ENCODE results near the gene NFYB.
"Not testable (repeated sequence)": the region's sequence is repeated elsewhere in the genome, so short reads cannot be mapped to it uniquely, and the experiment has no call there.

NFYB gene

GRCh38 chr12:104137902-104138796, at the start of gene NFYB:
Gene NFYB (minus strand): TSS chr12:104138210. CDS start chr12:104135453, 2,757 bp downstream.
- peak; percentile 97 for DNase-seq (ENCODE audit: low spot score)

GRCh38 chr12:104187446-104188155, 49.6 kb upstream of the NFYB start:
- DNase-seq (ENCODE audit: low spot score) = no peak

- no peak for DNase-seq (ENCODE audit: low spot score)
These were observed 45.4 kb upstream of the NFYB start for GRCh38 chr12:104183443-104183842.

- no peak for DNase-seq (ENCODE audit: low spot score)
These were observed 44.8 kb upstream of the NFYB start for GRCh38 chr12:104182621-104183378.

GRCh38 chr12:104182144-104182543, 44.1 kb upstream of the NFYB start:
- DNase-seq (ENCODE audit: low spot score) = peak; percentile 81

GRCh38 chr12:104181313-104181712, 43.3 kb upstream of the NFYB start:
- DNase-seq (ENCODE audit: low spot score) = no peak

- DNase-seq (ENCODE audit: low spot score) = no peak
These were observed 42.4 kb upstream of the NFYB start for GRCh38 chr12:104180374-104180773.

GRCh38 chr12:104177663-104178501, 39.9 kb upstream of the NFYB start:
- DNase-seq (ENCODE audit: low spot score) = peak; percentile 91

- DNase-seq (ENCODE audit: low spot score) = no peak
These were observed 39.3 kb upstream of the NFYB start for GRCh38 chr12:104177336-104177662.

- no peak for DNase-seq (ENCODE audit: low spot score)
These were observed 37.8 kb upstream of the NFYB start for GRCh38 chr12:104175726-104176247.

- not testable (repeated sequence) for DNase-seq (ENCODE audit: low spot score)
These were observed 35.8 kb upstream of the NFYB start for GRCh38 chr12:104173804-104174203.

- DNase-seq (ENCODE audit: low spot score) = no peak
These were observed 34.5 kb upstream of the NFYB start for GRCh38 chr12:104172570-104172947.

GRCh38 chr12:104171785-104172569, 34.0 kb upstream of the NFYB start:
- DNase-seq (ENCODE audit: low spot score) = no peak

GRCh38 chr12:104168596-104168995, 30.6 kb upstream of the NFYB start:
- no peak for DNase-seq (ENCODE audit: low spot score)

GRCh38 chr12:104167519-104168458, 29.8 kb upstream of the NFYB start:
- no peak for DNase-seq (ENCODE audit: low spot score)

- no peak for DNase-seq (ENCODE audit: low spot score)
These were observed 28.5 kb upstream of the NFYB start for GRCh38 chr12:104166465-104166864.

- DNase-seq (ENCODE audit: low spot score) = no peak
These were observed 27.8 kb upstream of the NFYB start for GRCh38 chr12:104165801-104166200.

GRCh38 chr12:104164634-104165033, 26.6 kb upstream of the NFYB start:
- no peak for DNase-seq (ENCODE audit: low spot score)

GRCh38 chr12:104163631-104164030, 25.6 kb upstream of the NFYB start:
- no peak for DNase-seq (ENCODE audit: low spot score)
